Posterior vena cava (tissue), 2 donors: ENCODE results near the gene MRPL34. TPM values are rescaled to one million over a fixed set of nuclear protein-coding genes. Genes with fewer than 3 reads are reported as not detected.
"Not testable (repeated sequence)": the region's sequence is repeated elsewhere in the genome, so short reads cannot be mapped to it uniquely, and the experiment has no call there.

Experiments used
- DNase-seq: peaks from one replicate; pipeline ENCODE4 v3.0.0-alpha.2; 2020; ENCODE audit warnings: low spot score
- intact Hi-C, 2 donors: fragments of 100-400 bp; cut with DNase I; formaldehyde crosslinking; loops; one replicate each; pipeline versions ENCODE4 v1.14.1 to v1.14.2; 2022 to 2023
- total RNA-seq, 2 donors: library from RNA; stranded (reverse); fragmentation: NEBNext Ultra II Directional; extraction: Animal tissue kit (Norgen Biotek cat#: 25700); gene quantifications; one replicate each; pipeline ENCODE4 v1.2.1, GENCODE V29; 2021
- donor health status: DM: yes; HTN: yes; CAD: no.
- donor health status: DM: yes; HTN: yes; CAD: no.

MRPL34 gene
- total RNA-seq, 2 donors from 2014 or later, result 52.2 to 54.6 TPM

GRCh38 chr19:17282488-17283125, 23.1 kb upstream of the MRPL34 start:
- intact Hi-C loops, result loop anchor here (5.0 kb wide), 2 partner anchors 75 to 210 kb away; no protein-coding TSS in a partner anchor
- DNase-seq, result peak; percentile 95

DNA sequence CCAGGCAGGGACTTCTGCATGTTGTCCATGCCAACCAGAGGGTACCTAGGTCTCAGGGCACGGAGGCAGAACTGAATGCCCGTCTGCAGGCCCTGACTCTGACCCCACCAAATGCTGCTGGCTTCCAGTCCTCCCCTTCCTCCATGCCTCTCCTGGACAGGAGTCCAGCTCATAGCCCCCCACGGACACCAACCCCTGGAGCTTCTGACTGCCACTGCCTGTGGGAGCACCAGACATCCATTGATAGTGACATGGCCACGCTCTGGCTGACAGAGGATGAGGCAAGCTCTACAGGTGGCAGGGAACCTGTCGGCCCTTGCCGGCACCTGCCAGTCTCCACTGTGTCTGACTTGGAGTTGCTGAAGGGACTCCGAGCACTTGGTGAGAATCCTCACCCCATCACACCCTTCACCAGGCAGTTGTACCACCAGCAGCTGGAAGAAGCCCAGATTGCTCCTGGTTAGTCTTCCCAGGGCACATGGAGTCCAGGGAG, 22.1 kb upstream of the MRPL34 start:
- intact Hi-C loops, result loop anchor here (5.0 kb wide), 2 partner anchors 76 to 211 kb away; no protein-coding TSS in a partner anchor

GRCh38 chr19:17285415-17286135, 20.1 kb upstream of the MRPL34 start:
- no peak for DNase-seq
- intact Hi-C loops, result no loop called here

More for the DNA sequence above, 22.1 kb upstream of the MRPL34 start:
- no peak for DNase-seq

DNA sequence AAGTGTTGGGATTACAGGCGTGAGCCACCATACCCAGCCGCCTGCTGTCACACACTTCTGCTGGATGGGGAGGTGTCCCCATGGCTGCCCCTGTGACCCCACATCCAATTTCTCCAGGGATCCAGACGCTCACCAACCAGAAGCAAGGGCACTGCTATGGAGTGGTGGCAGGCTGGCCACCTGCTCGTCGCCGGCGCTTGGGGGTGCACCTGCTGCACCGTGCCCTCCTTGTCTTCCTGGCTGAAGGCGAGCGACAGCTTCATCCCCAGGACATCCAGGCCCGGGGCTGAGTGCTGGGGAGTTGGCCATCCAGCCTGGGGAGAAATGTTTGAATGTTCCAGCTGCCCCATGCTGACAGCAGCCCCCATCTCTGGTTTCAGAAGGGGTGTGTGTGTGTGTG, 19.4 kb upstream of the MRPL34 start:
- intact Hi-C loops, result no loop called here
- no peak for DNase-seq

DNA sequence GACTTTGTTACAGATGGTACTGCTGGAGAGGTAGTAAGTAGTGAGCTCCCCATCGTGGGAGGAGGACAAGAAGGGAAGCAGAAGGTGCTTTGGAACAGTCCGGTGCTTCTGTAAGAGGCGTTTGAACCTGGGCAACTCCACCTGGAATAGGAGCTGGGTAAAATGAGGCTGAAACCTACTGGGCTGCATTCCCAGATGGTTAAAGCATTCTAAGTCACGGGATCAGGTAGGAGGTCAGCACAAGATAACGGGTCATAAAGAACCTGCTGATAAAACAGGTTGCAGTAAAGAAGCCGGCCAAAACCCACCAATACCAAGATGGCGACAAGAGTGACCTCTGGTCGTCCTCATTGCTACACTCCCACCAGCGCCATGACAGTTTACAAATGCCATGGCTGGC, 18.9 kb upstream of the MRPL34 start:
- DNase-seq, result no peak
- intact Hi-C loops, result no loop called here

DNA sequence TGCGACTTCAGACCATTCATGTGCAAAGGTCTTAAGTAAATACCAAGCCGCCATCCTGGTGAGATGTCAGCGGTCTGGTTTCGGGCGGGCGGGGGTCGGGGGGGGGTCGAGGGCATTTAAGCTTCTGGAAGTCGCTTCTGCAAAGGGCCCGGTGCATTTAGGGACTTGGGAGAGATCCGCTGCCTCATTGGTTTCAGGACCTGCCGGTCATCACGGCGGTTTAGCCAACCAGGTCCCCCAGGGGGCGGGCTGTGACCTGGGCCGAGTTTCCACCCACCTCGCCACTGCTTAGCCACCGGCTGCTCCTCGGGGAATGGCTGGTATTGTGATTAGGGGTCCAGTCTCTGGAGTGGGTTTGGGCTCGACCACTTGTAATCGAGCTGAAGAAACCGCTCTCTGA, 16.2 kb upstream of the MRPL34 start:
- intact Hi-C loops, result no loop called here
- DNase-seq, result peak; percentile 91

GRCh38 chr19:17292301-17293074, 13.2 kb upstream of the MRPL34 start:
- DNase-seq, result peak; percentile 89
- intact Hi-C loops, result loop anchor here in 1 of 2 donors (5.0 to 10.0 kb wide), 2 partner anchors 52 to 95 kb away; no protein-coding TSS in a partner anchor

- intact Hi-C loops, result loop anchor here in 1 of 2 donors (5.0 to 10.0 kb wide), 2 partner anchors 51 to 94 kb away; no protein-coding TSS in a partner anchor
- DNase-seq, result no peak
Measured at GRCh38 chr19:17293605-17294004, 12.1 kb upstream of the MRPL34 start.

- intact Hi-C loops, result loop anchor here in 1 of 2 donors (5.0 to 10.0 kb wide), 2 partner anchors 51 to 93 kb away; no protein-coding TSS in a partner anchor
- peak; percentile 86 for DNase-seq
Measured at GRCh38 chr19:17294051-17294891, 11.4 kb upstream of the MRPL34 start.

DNA sequence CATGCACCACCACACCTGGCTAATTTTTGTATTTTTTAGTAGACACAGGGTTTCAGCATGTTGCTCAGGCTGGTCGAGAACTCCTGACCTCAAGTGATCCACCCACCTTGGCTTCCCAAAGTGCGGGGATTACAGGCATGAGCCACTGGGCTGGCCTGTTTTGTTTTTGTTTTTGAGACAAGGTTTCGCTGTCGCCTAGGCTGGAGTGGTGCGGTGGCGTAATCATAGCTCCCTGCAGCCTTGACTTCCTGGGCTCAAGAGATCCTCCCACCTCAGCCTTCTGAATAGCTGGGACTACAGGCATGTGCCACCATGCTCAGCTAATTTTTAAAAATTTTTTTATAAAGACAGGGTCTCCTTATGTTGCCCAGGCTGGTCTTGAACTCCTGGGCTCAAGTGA, 10.1 kb upstream of the MRPL34 start:
- not testable (repeated sequence) for DNase-seq
- intact Hi-C loops, result loop anchor here in 1 of 2 donors (10.0 kb wide), 1 partner anchor 49 kb away; no protein-coding TSS in a partner anchor

DNA sequence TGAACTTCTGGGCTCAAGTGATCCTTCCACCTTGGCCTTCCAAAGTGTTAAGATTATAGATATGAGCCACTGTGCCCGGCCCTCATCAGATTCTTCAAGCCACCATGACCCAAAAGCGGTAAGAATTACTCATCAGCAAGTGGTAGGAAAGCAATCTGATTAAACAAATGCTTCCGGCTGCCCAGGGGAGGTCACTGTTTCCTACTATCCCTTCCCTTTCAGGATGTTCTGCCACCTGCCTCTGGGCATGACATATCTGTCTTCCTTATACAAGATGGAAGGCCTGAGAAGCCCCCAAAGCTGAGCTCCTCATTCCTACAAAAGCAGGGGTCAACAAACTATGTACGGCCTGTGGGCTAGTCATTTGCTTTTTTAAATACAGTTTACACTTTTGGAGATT, 9.4 kb upstream of the MRPL34 start:
- intact Hi-C loops, result loop anchor here in 1 of 2 donors (10.0 kb wide), 1 partner anchor 49 kb away; no protein-coding TSS in a partner anchor

DNA sequence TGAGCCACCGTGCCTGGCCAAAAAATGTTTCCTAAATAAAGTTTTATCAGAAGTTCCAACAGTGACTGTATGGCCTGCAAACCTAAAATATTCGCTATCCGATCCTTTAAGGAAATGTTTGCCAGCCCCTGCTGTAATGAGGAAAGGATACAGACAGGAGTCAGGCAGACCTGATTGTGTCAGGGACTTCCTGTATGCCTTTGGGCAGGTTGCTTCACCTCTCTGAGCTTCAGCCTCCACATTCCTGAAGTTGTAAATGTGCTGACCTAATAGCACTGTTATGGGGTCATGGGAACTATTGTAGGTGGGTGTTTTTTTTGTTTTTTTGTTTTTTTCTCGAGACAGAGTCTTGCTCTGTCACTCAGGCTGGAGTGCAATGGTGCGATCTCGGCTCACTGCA, 8.7 kb upstream of the MRPL34 start:
- DNase-seq, result no peak
- intact Hi-C loops, result loop anchor here in 1 of 2 donors (10.0 kb wide), 1 partner anchor 48 kb away; no protein-coding TSS in a partner anchor

More for the DNA sequence above, 9.4 kb upstream of the MRPL34 start:
- no peak for DNase-seq

- intact Hi-C loops, result no loop called here
- DNase-seq, result no peak
Measured at GRCh38 chr19:17300992-17301619, 4.6 kb upstream of the MRPL34 start.

GRCh38 chr19:17302391-17303166, 3.1 kb upstream of the MRPL34 start:
- no peak for DNase-seq
- intact Hi-C loops, result no loop called here

GRCh38 chr19:17303167-17303939, 2.3 kb upstream of the MRPL34 start, which contains the start of gene ABHD8:
ABHD8 (minus strand) TSS chr19:17303425; CDS start chr19:17301616, 1,809 bp downstream.
- DNase-seq, result peak; percentile 99
- intact Hi-C loops, result no loop called here

DNA sequence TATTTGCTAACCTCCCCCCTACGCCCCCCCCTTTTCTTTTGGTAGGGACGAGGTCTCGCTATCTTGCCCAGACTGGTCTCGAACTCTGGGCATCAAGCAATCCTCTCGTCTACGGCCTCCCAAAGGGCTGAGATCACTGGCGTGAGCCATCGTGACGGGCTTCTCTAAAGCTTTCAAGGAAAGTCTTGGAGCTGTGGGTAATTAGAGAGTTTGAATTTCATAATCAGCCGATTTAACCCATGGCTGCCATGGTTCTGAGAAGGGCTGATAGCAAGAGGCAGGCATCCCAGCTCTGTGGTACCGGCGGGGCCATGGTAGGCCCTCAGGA, 1.8 kb upstream of the MRPL34 start:
- DNase-seq, result no peak
- intact Hi-C loops, result no loop called here
